Measurements from ENCODE around the gene CCNY.
"Not testable (repeated sequence)": the region's sequence is repeated elsewhere in the genome, so short reads cannot be mapped to it uniquely, and the experiment has no call there.

CCNY gene

DNA sequence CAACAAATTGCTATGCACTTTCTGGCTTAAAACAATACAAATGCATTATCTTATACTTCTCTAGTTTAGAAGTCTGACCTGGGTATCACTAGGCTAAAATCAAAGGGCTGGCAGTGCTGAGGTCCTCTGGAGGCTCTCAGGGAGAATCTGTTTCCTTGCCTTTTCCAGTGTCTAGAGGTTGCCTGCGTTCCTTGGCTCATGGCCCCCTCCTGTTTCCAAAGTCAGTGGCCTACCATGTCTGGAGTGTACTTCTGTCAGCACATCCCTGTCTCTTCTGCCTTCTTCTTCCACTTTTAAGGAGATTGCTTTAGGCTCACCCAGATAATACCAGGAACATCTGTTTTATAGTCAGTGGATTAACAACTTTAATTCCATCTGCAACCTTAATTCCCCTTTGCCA, 52.4 kb downstream of the CCNY start:
- no peak for DNase-seq

DNA sequence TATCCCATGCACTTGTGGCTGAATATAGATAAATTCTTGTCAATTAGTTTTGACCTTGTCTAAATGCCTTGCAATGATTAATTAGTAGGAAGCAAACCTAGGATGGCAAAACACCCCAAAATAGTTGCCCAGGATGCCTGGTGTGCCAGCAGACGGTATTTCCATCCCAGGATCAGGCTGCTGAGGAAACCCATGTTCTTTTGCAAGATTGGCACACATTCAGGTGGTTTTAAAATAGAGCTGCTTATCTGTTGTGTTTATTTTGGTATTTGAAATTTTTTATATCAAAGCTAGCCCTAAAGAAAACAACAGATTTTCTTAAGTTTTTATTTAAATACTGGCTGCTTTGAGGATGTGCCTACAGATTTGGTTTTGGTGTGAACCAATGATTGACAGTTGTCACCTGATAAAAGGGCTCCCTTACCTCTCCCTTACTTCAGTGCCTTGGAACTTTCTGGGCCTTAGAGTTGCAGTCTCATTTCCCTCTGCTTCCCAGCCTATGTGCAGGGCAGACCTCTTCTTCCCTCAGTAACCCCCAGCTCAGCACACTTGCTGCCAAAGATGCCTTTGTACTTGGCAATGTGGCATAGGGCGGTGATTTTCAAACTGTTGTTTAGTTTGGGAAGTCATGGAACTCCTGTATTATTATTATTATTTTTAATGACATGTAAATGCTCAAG, 54.0 kb downstream of the CCNY start:
- no peak for DNase-seq

DNA sequence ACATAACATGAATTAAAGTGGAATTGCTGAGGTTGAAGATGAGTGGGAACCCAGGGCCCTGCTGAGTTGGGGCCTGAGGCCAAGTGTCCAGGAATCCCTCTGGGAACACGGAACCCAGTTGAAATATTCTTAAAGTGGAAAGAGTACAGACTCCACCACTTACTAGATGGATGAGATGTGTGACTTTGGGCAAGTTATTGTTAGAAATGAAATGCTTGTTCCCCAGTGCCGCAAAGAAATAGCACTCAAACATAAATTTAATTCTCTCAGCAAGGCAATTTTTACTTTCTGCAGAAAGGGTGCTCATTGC, 54.5 kb downstream of the CCNY start:
- no peak for DNase-seq

DNA sequence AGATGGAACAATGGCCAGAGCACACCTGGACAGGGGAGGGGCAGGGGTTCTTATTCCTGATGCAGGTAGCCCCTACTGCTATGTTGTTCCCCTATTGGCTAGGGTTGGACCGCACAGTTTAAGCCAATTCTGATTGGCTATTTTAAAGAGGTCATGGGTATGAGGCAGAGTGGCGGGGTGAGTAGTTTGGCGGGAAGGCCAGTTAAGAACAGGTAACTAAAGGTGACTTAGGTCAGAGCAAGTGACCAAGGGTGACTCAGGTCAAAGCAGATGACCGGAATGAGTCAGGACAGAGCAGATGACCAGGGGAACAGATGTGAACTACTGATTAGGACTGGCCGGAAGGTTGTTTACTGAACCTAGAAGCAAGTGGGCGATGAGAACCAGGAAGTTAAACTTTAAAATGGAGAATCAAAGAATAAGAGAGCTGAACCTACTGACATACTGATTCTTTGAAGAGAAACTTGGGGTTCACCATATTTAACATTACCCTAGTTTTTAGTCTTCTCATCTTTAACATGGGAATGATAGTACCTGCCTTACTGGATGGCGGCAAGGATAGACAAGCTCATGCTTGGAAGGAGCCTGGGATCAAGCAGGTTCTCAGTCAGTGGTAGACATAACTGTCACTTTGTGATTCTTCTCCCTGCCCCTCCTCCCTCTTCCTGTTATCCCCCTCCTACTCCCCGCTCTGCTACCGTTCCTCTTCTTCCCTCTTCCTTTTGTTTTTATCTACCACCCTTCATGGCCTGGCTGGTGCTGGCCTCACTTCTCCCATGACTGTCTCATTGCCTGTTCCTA, 55.0 kb downstream of the CCNY start:
- no peak for DNase-seq

DNA sequence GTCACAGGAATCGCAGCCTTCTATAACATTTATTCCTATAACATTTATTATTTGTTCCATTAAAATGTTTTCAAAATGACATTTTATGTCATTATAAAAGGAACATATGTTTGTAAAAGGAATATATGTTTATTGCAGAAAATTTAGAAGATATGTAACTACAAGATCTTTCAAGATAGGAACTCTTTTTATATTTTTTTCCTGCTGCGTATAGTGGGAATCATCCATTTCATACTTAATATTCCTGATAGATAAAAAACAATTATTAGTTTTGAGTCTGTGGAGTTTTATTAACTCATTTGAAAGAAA, 55.6 kb downstream of the CCNY start:
- no peak for DNase-seq

DNA sequence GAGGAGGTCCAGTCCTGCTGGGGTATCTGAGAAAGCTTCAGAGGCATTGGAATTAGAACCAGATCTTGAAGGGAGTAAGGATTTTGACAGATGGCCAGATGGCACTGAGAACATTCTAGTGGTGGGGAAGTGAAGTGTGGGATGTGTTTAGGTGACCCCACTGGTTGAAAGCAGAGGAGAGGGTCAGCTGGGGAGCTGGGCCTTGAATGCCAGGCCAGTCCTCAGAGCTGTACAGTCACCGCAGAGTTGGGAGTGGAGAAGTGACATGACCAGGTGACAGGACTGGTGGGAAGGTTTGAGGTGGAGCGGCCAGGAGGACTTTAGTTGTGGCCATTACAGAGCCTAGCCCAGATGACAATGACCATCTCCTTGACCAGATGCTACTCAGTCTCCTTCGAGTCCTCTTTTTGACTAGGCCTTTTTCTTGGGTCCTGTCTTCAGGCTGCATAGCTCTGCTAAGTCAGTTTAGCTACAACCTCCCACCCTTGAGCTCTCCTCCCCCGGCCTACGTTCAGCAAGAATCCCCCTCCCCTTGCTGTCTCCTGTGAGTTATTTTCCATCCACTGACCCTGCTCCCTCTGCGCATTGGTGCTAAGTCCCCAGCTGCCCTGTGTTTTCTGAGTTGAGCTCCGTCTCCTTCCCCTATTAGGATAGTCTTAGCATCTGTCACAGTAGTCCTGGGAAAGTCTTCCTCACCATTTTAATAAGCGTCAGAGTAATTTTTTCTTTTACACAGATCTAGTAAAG, 56.3 kb downstream of the CCNY start:
- no peak for DNase-seq

DNA sequence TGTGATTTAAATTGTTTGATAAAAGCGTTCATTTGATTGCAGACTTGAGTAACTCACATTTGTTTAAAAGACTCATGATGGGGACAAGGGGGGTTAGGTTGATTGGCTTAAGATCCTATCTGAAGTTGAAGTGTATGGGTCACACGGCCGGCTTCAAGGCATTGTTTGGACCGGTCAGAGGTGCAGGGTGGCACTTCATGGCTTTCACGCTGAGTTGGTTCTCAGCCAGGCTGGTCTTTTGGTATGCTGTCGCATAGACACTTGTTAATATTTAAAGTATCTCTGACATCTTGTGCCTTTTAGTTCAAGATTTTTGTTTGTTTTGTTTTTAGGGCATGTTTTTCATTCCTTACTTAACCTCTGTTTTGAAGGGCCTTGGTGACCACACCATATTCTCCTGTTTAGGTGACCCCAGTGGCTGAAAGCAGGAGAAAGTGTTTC, 58.1 kb downstream of the CCNY start:
- DNase-seq = no peak

DNA sequence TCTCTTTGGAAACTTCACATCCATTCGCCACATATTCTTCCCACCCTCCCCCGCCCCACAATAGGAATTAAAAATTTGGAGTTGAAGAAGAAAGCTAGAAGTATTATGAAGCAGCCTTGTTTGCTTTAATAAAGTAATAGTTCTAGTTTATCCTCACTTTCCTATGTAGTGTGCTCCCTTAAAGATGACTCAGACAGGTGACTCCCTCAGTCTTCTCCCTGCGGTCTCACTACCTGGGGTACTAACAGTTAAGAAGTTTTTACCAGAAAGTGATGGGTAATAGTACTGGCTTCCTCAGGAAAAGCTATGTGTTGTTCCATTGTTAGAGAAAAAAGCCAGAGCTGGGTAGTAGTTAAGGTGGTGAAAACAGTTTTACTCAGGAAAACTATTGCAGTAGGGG, 58.6 kb downstream of the CCNY start:
- DNase-seq = no peak

DNA sequence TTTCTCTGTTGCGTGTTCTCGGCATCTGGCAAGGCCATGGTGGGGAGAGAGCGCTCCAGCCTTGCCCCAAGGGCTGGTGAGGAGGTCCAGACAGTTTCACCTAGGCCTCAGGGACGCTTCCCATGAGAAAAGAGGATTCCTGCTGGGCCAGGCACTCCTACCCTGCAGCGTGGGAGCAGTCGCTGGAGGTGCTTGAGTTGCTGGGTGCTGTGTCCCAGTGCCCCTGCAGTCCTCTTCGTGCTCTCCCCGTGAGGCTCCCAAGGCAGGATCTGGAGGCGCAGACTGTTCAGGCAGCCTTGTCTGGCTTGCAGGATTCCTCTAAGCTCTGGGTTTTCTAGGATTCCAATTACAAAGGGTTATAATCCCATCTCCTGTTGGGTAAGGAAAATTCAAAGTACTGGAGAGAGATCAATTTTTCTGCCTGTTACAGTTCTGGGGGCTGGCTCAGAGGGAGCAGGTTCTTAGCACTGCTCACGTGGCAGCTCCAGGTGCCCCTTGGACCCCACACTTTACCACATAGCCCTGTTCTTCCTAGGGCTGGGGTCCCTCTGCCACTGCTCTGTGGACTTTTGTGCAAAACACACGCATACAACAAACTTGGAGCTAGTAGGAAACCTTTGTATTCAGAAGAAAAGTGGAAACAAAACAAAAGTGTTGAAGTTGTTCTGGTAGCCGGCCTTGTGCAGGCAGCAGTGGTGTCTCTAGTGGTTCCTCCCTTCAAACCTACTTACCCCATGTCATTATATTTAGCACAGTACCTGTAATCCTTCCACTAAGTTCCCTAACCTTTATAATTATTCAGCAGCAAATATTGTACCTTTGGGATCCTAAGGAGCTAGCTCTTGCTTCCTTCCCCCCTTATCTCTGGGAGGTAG, 60.5 kb downstream of the CCNY start:
- DNase-seq = no peak

DNA sequence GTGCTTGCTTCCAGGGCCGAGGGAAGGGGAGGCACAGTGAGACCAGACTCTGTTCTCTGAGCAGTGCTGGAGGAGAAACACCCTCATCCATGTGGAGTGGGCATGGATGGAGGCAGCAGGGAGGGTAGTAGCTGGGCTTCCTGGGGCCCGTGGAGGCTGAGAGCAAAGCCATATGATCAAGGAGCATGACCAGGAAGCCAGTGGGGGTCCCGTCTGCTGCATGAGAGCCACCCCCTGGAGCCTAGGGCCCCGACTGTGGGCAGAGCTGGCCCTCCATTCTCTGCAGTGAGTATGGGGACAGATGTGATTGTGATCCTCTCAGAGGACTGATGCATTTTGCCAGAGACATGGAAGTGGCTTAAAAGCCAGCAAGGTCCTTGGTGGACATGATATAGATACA, 61.6 kb downstream of the CCNY start:
- no peak for DNase-seq

DNA sequence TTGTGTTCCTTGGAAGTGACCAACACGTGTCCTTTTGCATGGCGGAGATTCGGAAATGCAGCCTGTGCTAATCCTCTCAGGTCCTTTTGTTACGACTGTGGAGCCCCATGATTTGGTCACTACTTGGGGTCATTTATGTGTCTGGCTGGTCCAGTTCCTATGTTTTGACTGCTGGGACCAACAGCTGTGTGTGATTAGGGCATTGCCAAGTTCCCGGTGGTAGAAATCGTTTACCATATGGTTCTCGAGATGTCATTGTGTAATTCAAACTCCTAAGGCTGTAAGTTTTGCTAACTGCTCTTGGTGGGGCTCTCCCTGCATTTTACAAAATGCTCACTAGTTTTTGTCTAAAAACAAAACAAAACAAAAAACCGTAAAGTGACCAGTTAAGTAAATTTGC, 62.0 kb downstream of the CCNY start:
- DNase-seq = no peak

DNA sequence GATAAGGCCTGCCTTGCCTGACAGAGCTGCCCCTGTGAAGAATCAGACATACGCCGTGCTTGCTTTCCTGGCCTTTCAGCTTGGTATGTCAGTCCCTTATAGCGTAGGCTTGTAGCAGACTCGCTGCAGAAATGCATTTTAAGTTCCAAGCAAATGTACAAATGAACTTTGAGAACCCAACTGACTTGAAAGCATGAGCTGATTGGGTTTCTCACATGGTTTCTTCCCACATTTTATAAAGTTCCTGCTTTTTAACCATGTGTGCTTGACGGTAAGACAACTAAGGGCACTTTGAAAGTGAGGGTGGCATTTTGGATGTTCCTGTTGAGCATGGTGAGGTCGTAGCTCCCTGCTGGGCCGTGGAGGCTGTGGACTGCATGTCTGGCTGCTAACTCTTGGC, 62.6 kb downstream of the CCNY start:
- no peak for DNase-seq

DNA sequence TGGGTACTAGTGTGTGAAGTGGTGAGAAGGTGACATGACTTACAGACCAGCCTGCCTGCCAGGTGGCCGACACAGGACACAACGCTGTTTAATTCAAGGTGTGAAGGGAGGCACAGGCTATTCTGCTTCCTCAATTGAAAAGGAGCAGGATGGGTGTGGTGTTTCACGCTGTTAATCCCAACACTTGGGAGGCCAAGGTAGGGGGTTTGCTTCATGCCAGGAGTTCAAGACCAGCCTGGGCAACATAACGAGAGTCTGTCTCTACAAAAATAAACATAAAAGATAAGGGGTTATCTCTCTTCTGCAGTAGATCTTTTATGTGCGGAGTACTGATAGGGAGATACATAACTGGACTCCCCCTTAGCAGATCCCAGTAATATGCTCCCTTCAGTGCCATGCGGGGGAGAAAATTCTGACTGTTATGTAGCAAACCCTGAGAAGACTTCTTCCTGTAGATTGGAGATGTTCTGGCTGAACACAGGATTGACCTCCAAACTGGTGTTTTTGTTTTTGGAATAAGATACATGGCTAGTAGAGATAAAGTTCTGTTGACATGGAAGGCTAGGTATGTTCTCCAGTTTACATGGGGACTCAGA, 63.2 kb downstream of the CCNY start:
- DNase-seq = no peak

DNA sequence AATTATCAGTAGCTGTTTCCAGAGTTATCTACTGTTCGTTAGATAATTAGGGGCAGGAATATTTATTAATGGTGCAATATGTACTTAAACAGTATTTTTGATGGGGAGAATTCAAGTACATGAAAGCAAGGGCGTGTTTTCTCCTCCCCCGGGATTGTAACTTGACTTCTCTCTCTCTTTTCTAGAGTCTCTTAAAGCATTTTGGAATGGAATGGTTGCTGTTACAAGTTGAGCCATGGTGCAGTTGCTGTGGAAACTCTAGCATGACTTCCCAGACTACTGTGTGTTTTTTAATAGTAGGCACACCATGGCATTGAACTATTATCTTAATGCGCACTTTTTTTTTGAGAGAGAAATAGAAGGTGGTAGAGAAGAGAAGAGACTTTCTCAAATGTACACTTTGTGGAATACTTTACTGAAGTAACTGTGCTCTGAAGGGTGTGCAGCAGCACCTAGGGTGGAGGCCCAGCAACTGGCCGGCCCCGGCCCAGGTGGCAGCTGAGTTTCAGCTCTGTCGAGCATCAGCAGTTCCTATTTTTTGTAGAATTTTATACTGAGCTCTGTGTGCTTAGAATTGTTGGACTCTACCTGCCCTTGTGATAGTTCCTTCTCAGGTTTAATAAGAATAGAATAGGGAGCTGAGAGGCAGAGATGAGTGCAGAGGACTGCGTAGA, 64.4 kb downstream of the CCNY start:
- DNase-seq = no peak

DNA sequence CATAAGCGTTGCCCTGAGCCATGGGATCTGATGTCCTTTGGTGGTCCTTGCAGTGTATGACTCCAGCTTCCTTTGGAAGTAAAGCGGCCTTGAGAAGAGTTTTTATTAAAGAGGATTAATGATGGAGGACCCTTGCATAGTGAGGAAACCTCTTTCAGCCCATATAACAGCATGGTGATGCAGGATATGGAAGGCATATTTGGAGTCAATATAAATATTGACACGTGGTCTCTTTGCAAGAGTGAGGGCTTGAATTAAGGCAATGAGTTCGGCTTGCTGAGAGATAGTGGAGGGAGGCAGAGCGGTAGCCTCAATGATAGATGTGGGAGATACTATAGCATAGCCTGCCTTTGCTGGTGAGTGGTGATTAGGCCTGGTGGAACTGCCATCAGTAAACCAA, 67.2 kb downstream of the CCNY start:
- DNase-seq = not testable (repeated sequence)

DNA sequence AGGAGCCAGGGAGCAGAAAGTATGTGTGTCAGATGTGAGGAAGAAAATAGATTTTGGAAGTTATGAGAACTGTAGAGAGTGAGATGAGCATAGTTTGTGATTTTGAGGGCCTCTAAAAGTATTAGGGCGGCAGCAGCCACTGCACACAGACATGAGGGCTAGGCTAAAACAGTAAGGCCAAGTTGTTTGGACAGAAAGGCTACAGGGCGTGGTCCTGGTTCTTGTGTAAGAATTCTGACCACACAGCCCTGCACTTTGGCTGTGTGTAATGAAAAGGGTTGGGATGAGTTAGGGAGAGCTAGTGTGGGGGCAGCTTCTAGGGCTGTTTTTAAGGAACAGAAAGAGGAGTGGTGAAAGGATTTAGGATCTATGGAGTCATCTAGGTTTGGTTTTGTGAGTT, 67.8 kb downstream of the CCNY start:
- not testable (repeated sequence) for DNase-seq

DNA sequence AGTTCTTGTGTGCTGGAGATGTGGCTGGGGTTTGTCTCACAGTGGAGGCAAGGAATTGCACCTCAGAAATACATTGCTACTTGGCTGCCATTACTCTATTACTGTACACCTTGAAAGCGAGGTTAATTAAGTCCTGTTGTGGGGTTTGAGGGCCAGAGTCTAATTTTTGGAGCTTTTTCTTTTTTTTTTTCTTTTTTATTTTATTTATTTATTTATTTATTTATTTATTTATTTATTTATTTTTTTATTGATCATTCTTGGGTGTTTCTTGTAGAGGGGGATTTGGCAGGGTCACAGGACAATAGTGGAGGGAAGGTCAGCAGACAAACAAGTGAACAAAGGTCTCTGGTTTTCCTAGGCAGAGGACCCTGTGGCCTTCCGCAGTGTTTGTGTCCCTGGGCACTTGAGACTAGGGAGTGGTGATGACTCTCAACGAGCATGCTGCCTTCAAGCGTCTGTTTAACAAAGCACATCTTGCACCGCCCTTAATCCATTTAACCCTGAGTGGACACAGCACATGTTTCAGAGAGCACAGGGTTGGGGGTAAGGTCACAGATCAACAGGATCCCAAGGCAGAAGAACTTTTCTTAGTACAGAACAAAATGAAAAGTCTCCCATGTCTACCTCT, 69.8 kb downstream of the CCNY start:
- not testable (repeated sequence) for DNase-seq

DNA sequence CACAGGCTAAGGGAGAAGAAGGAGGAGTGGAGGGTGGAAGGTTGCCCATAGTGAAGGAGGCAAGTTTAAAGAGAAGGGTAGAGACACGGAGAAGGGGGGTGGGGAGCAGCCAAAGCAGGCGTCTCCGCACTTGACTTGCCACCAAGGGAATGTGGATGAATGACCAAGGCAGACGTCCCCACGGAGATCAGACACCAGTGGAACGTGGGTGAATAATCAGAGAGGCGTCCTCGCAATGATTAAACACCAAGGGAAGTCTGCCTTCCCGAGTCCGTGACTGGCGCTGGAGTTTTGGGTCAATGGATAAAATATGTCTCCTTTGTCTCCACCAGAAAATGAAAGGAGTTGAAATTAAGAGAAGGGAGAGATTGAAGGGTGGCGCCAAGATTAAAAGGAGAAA, 71.4 kb downstream of the CCNY start:
- DNase-seq = not testable (repeated sequence)

DNA sequence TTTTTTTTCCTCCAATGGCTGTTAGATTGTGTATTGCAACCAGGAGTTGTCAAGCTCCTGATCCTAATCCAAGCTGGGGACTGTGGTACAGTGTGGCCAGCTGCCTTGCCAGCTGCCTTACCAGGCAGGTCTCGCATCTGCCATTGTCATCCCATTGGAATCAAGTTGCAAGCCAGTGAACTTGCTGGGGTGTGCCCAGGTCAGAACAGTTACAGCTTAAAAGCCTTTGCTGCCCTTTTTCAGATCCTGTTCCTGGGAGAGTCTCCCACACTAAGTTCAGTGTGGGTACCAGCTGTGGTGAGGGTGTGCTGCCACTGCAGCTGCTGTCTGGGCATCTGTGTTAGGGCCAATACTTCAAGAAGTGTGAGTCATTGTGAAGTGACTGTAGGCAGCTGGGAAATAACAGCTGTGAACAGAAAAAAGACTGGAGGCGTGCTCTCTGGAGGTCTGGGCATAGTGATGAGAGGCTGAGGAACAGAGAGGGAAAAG, 72.8 kb downstream of the CCNY start:
- DNase-seq = no peak

DNA sequence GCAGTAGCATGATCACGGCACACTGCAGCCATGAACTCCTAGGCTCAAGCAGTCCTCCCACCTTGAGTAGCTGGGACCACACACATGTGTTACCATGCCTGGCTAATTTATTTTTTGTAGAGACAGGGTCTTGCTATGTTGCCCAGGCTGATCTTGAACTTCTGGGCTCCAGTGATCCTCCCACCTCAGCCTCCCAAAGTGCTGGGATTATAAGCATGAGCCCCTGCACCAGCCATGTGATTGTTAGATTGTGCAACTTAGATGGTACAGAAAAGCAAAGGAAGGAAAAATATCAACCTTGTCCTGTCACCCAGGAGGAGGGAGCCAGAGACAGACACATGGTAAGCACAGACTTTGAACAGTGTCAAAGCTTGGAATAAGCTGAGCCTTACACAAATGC, 73.5 kb downstream of the CCNY start:
- DNase-seq = no peak

DNA sequence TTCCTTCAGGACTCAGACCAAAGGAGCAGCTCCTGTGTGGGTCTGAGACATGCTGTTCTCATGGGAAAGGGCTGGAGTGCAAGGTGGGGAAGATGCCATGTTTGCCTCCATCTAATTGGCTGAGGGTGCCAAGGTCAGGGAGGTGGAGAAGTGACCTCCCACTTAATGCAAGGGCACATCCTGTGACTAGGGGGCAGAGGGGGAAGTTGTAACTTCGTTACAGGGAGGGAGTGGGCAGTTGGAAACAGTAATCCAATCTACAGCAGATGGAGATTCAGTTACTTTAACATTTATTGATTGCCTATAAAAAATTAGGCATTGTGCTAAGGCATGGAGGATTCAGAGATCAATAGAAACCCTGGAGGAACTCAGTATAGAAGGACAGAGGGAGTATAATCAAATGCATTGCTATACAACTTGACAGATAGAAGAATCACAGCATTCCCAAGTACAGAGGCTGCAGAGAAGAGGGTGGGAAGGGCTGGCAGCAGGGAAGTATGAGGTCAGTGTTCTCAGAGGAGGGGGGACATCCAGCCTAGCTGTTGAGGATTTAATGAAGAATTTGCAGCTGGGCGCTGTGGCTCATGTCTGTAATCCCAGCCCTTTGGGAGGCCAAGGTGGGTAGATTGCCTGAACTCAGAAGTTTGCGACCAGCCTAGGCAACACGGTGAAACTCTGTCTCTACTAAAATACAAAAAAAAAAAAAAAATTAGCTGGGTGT, 75.9 kb downstream of the CCNY start:
- no peak for DNase-seq

Measured in activated CD4-positive, alpha-beta T cell treated with anti-CD3 and anti-CD28 coated beads, Interleukin-2, amount 50 U/mL, for 1 hour (primary cell).